IMR-90 (cell line): ENCODE measurements around the gene AGAP1. TPM values are rescaled to one million over a fixed set of nuclear protein-coding genes. Genes with fewer than 3 reads are reported as not detected.

ENCODE experiments used
- ATAC-seq: fragments of 200-7000 bp; cut with Tn5 transposase; 2 replicates; pipeline ENCODE4 v1.9.1; 2020; ENCODE audit warnings: low read depth, mild to moderate bottlenecking, moderate library complexity
- BruUV-seq: library from RNA; stranded (reverse); fragments of 400-500 nt; replicated peaks from 2 replicates; lab custom pipeline; 2021; lab: Mats Ljungman, UMichigan
- CTCF ChIA-PET: fragments of 300-600 bp; formaldehyde crosslinking; extraction: SDS; loops from one replicate; lab custom pipeline; 2021; ENCODE audit warnings: antibody characterized with exemption; lab: Yijun Ruan, JAX
- POLR2A ChIA-PET: fragments of 300-600 bp; sonication (Branson Sonifier 250); formaldehyde crosslinking; loops from one replicate; lab custom pipeline; 2022; ENCODE audit warnings: antibody characterized with exemption; ENCODE audit not compliant: unreplicated experiment; lab: Charles Lee
- DNase-seq: peaks from one replicate; pipeline ENCODE4 v3.0.0; 2013
- H2AFZ ChIP-seq: replicated peaks from 2 replicates; pipeline ENCODE3; 2013; ENCODE audit warnings: low read length, mild to moderate bottlenecking; ENCODE audit not compliant: poor library complexity
- H2AK5ac ChIP-seq: 2 replicates; pipeline ENCODE4 v1.6.1; 2013; ENCODE audit warnings: low read depth, low read length, inconsistent platforms
- H2AK9ac ChIP-seq: replicated peaks from 2 replicates; pipeline ENCODE3; 2013; ENCODE audit warnings: mild to moderate bottlenecking, low read depth, low read length, moderate library complexity; ENCODE audit not compliant: poor library complexity
- H2BK120ac ChIP-seq: 2 replicates; pipeline ENCODE4 v1.6.1; 2013; ENCODE audit warnings: low read depth, low read length, inconsistent platforms
- H2BK15ac ChIP-seq: 3 replicates; pipeline ENCODE4 v1.6.1; 2013; ENCODE audit warnings: low read depth, low read length, inconsistent platforms
- H2BK20ac ChIP-seq: 2 replicates; pipeline ENCODE4 v1.6.1; 2013; ENCODE audit warnings: low read depth, mild to moderate bottlenecking, inconsistent platforms, low read length, moderate library complexity
- H2BK5ac ChIP-seq: 2 replicates; pipeline ENCODE4 v1.6.1; 2013; ENCODE audit warnings: mild to moderate bottlenecking, low read depth, low read length, inconsistent platforms; ENCODE audit not compliant: poor library complexity, severe bottlenecking
- H3K14ac ChIP-seq: replicated peaks from 2 replicates; pipeline ENCODE4 v1.6.1; 2013; ENCODE audit warnings: low read depth, low read length, inconsistent platforms
- H3K18ac ChIP-seq: 2 replicates; pipeline ENCODE4 v1.6.1; 2013; ENCODE audit warnings: low read depth, low read length, control low read depth
- H3K23ac ChIP-seq: 2 replicates; pipeline ENCODE4 v1.6.1; 2013; ENCODE audit warnings: low read depth, low read length, inconsistent platforms
- H3K27ac ChIP-seq: 2 replicates; pipeline ENCODE4 v1.5.1; 2013; ENCODE audit warnings: mild to moderate bottlenecking, control low read depth, low read length; ENCODE audit not compliant: insufficient read depth
- H3K27me3 ChIP-seq: 2 replicates; pipeline ENCODE4 v1.6.1; 2013; ENCODE audit warnings: low read length; ENCODE audit not compliant: control insufficient read depth, insufficient read depth
- H3K36me3 ChIP-seq: 2 replicates; pipeline ENCODE4 v1.6.1; 2013; ENCODE audit warnings: low read length, mixed read lengths; ENCODE audit not compliant: control insufficient read depth, insufficient read depth
- H3K4ac ChIP-seq: 2 replicates; pipeline ENCODE4 v1.6.1; 2013; ENCODE audit warnings: low read depth, low read length, inconsistent platforms
- H3K4me1 ChIP-seq: 2 replicates; pipeline ENCODE4 v1.6.1; 2013; ENCODE audit warnings: low read length, mixed read lengths; ENCODE audit not compliant: control insufficient read depth, insufficient read depth
- H3K4me2 ChIP-seq: 2 replicates; pipeline ENCODE4 v1.6.1; 2013; ENCODE audit warnings: low read depth, mild to moderate bottlenecking, control low read depth, low read length, moderate library complexity
- H3K4me3 ChIP-seq: 2 replicates; pipeline ENCODE4 v1.5.1; 2013; ENCODE audit warnings: low read depth, mild to moderate bottlenecking, control low read depth, low read length, moderate library complexity; ENCODE audit not compliant: insufficient read depth
- H3K56ac ChIP-seq: 2 replicates; pipeline ENCODE4 v1.6.1; 2013; ENCODE audit warnings: low read length, inconsistent platforms; ENCODE audit not compliant: insufficient read depth; ENCODE audit errors: extremely low read depth
- H3K79me1 ChIP-seq, 2 experiments: 2 replicates each; pipeline ENCODE4 v1.6.1; 2013; ENCODE audit warnings: low read length in 2 of 2, inconsistent platforms in 1 of 2, low read depth in 1 of 2
- H3K9ac ChIP-seq: 2 replicates; pipeline ENCODE4 v1.6.1; 2013; ENCODE audit warnings: low read depth, low read length, control low read depth
- H3K9me1 ChIP-seq: 2 replicates; pipeline ENCODE4 v1.6.1; 2013; ENCODE audit warnings: low read length, inconsistent platforms; ENCODE audit not compliant: insufficient read depth
- H3K9me3 ChIP-seq: 2 replicates; pipeline ENCODE4 v1.6.1; 2013; ENCODE audit warnings: low read length; ENCODE audit not compliant: control insufficient read depth, insufficient read depth
- H4K20me1 ChIP-seq: 2 replicates; pipeline ENCODE4 v1.6.1; 2013; ENCODE audit warnings: low read length, inconsistent platforms; ENCODE audit not compliant: insufficient read depth
- H4K5ac ChIP-seq: 2 replicates; pipeline ENCODE4 v1.6.1; 2013; ENCODE audit warnings: mild to moderate bottlenecking, low read depth, low read length, control low read depth
- H4K8ac ChIP-seq, 2 experiments: 2 replicates each; pipeline ENCODE4 v1.6.1; 2013; ENCODE audit warnings: low read depth in 2 of 2, low read length in 2 of 2, control low read depth in 1 of 2, inconsistent platforms in 1 of 2
- H4K91ac ChIP-seq: 2 replicates; pipeline ENCODE4 v1.6.1; 2013; ENCODE audit warnings: low read depth, low read length, inconsistent platforms; ENCODE audit not compliant: insufficient read depth
- BHLHE40 ChIP-seq: fragments of 150-350 bp; IDR thresholded peaks from 2 replicates; pipeline ENCODE4 v1.6.1; 2016; ENCODE audit warnings: mild to moderate bottlenecking, low read depth, low read length
- CEBPB ChIP-seq: IDR thresholded peaks from 2 replicates; pipeline ENCODE4 v1.6.1; 2012; ENCODE audit warnings: low read depth, low read length, improper control_type of control experiment
- CHD1 ChIP-seq: IDR thresholded peaks from 2 replicates; pipeline ENCODE4 v1.6.1; 2012; ENCODE audit warnings: low read depth, low read length, improper control_type of control experiment
- FOS ChIP-seq: fragments of 150-350 bp; IDR thresholded peaks from 2 replicates; pipeline ENCODE4 v1.6.1; 2016; ENCODE audit warnings: low read depth, low read length
- MAFK ChIP-seq: IDR thresholded peaks from 2 replicates; pipeline ENCODE4 v1.6.1; 2012; ENCODE audit warnings: low read depth, low read length, improper control_type of control experiment
- MAZ ChIP-seq: IDR thresholded peaks from 2 replicates; pipeline ENCODE4 v1.6.1; 2012; ENCODE audit warnings: low read depth, mild to moderate bottlenecking, low read length, improper control_type of control experiment, moderate library complexity, borderline replicate concordance
- MXI1 ChIP-seq: IDR thresholded peaks from 2 replicates; pipeline ENCODE4 v1.6.1; 2012; ENCODE audit warnings: low read depth, mild to moderate bottlenecking, low read length, moderate library complexity, borderline replicate concordance
- NFE2L2 ChIP-seq: fragments of 150-350 bp; IDR thresholded peaks from 2 replicates; pipeline ENCODE4 v1.6.1; 2016; ENCODE audit warnings: low read depth, mild to moderate bottlenecking, low read length
- POLR2A ChIP-seq: IDR thresholded peaks from 2 replicates; pipeline ENCODE4 v1.6.1; 2012; ENCODE audit warnings: mild to moderate bottlenecking, low read depth, low read length
- RAD21 ChIP-seq: IDR thresholded peaks from 2 replicates; pipeline ENCODE4 v1.6.1; 2012; ENCODE audit warnings: low read length, improper control_type of control experiment
- RCOR1 ChIP-seq: IDR thresholded peaks from 2 replicates; pipeline ENCODE4 v1.6.1; 2012; ENCODE audit warnings: mild to moderate bottlenecking, low read length, improper control_type of control experiment; ENCODE audit not compliant: insufficient replicate concordance
- RFX5 ChIP-seq: IDR thresholded peaks from 2 replicates; pipeline ENCODE4 v1.8.0; 2012; ENCODE audit warnings: low read depth, mild to moderate bottlenecking, low read length, moderate library complexity
- SMC3 ChIP-seq: fragments of 150-350 bp; IDR thresholded peaks from 2 replicates; pipeline ENCODE4 v1.6.1; 2016; ENCODE audit warnings: low read depth, mild to moderate bottlenecking, antibody characterized with exemption, low read length, moderate library complexity
- WGBS, 2 experiments: methylation state at CpG; one replicate each; pipeline versions ENCODE4 v1.1.5 to v1.1.7; 2013; ENCODE audit warnings: missing lambda C conversion rate in 2 of 2; ENCODE audit not compliant: insufficient read length in 1 of 2; ENCODE audit errors: extremely low coverage in 2 of 2; 5-methylcytosine and 5-hydroxymethylcytosine counted together
- dilution Hi-C: fragments of 300-500 bp; cut with HindIII; formaldehyde crosslinking; loops from one replicate; pipeline ENCODE4 v1.14.3; 2018; ENCODE audit warnings: low sequenced_read_pairs; ENCODE audit not compliant: unreplicated experiment
- in situ Hi-C: fragments of 300-500 bp; cut with MboI; formaldehyde crosslinking; loops from 3 replicates; pipeline ENCODE4 v1.14.3; 2019; ENCODE audit warnings: low sequenced_read_pairs, inconsistent platforms, mixed read lengths
- intact Hi-C: fragments of 100-400 bp; cut with micrococcal nuclease; formaldehyde crosslinking; loops from 2 replicates; pipeline ENCODE4 v1.10.0; 2022
- polyA plus RNA-seq, 3 experiments: library from polyadenylated mRNA; depleted of rRNA; stranded (reverse); fragments of >200 nt; gene quantifications; 2 replicates each; pipeline ENCODE4 v1.2.3, GENCODE V29; 2012; ENCODE audit warnings: low replicate concordance in 1 of 3
- total RNA-seq: library from RNA; depleted of rRNA; stranded (reverse); fragments of >200 nt; gene quantifications from 2 replicates; pipeline ENCODE4 v1.2.3, GENCODE V29; 2012
- TF ChIP-seq, protein P1 (sequence below): fragments of 150-350 bp; IDR thresholded peaks from 2 replicates; pipeline ENCODE4 v1.6.1; 2016; ENCODE audit warnings: low read depth, mild to moderate bottlenecking, low read length, moderate library complexity, borderline replicate concordance
- TF ChIP-seq, protein P2 (sequence below): conservative IDR thresholded peaks from 2 replicates; pipeline ENCODE4 v1.5.1; 2012; ENCODE audit warnings: mild to moderate bottlenecking, low read depth, low read length, improper control_type of control experiment
- TF ChIP-seq, protein P3 (sequence below): fragments of 150-350 bp; IDR thresholded peaks from 2 replicates; pipeline ENCODE4 v1.6.1; 2017; ENCODE audit warnings: mild to moderate bottlenecking, antibody characterized with exemption, low read length, low read depth

Gene AGAP1
- total and polyA plus RNA-seq, 2 of the 4 experiments (the other 2 are of a cell fraction), result 15.1 to 16.4 TPM

DNA sequence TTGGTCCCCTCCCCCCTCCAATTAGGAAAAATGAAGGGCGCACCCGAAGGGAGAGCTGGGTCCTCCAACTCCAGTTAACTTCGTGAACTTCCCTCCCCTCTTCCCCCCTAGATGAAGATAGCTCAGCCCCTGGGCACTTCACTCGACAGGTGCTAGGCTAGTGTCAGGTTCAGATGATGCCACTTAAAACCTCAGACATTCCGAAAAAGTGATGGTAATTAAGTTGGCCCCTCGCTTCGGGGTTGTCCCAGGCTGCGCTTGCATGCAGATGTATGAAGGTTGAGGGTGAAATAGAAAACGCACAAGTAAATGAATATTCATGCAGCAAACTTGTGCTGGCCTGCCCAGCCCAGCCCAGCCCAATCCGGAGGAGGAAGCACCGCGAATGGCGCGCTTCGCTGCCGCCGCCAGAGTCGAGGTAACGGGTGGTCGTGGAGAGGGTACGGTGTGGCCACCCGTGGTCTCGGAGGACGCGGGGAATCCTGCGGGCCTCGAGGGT, 677.4 kb downstream of the AGAP1 start:
- H3K18ac ChIP-seq, result no peak overlapping the region
- no peak overlapping the region for H2BK20ac ChIP-seq
- TF ChIP-seq NFE2L2 (no peak), CEBPB (no peak), RAD21 (no peak), RFX5 (no peak), MAFK (no peak), CHD1 (no peak), FOS (no peak), SMC3 (no peak), BHLHE40 (no peak), MXI1 (no peak), POLR2A (no peak), RCOR1 (no peak), MAZ (no peak)
- TF ChIP-seq, protein P1, sequence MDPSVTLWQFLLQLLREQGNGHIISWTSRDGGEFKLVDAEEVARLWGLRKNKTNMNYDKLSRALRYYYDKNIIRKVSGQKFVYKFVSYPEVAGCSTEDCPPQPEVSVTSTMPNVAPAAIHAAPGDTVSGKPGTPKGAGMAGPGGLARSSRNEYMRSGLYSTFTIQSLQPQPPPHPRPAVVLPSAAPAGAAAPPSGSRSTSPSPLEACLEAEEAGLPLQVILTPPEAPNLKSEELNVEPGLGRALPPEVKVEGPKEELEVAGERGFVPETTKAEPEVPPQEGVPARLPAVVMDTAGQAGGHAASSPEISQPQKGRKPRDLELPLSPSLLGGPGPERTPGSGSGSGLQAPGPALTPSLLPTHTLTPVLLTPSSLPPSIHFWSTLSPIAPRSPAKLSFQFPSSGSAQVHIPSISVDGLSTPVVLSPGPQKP, result no peak
- TF ChIP-seq, protein P2, sequence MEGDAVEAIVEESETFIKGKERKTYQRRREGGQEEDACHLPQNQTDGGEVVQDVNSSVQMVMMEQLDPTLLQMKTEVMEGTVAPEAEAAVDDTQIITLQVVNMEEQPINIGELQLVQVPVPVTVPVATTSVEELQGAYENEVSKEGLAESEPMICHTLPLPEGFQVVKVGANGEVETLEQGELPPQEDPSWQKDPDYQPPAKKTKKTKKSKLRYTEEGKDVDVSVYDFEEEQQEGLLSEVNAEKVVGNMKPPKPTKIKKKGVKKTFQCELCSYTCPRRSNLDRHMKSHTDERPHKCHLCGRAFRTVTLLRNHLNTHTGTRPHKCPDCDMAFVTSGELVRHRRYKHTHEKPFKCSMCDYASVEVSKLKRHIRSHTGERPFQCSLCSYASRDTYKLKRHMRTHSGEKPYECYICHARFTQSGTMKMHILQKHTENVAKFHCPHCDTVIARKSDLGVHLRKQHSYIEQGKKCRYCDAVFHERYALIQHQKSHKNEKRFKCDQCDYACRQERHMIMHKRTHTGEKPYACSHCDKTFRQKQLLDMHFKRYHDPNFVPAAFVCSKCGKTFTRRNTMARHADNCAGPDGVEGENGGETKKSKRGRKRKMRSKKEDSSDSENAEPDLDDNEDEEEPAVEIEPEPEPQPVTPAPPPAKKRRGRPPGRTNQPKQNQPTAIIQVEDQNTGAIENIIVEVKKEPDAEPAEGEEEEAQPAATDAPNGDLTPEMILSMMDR, result no peak
- TF ChIP-seq, protein P3, sequence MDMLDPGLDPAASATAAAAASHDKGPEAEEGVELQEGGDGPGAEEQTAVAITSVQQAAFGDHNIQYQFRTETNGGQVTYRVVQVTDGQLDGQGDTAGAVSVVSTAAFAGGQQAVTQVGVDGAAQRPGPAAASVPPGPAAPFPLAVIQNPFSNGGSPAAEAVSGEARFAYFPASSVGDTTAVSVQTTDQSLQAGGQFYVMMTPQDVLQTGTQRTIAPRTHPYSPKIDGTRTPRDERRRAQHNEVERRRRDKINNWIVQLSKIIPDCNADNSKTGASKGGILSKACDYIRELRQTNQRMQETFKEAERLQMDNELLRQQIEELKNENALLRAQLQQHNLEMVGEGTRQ, result no peak
- 10% methylated on average over 8 of the region's 27 CpGs; no CpG with 5 or more reads in 1 of the 2 experiments for WGBS, 2 experiments
- peaks cover 15% of the 10 kb centered on the region; the same call in 1 of the 2 replicates for H3K9me3 ChIP-seq
- no peak overlapping the region for H3K4ac ChIP-seq
- H3K14ac ChIP-seq, result no peak overlapping the region
- in situ Hi-C loops, result loop anchor here (25.0 kb wide), 1 partner anchor 559 kb away; no protein-coding TSS in a partner anchor
- no peak for ATAC-seq
- H3K4me2 ChIP-seq, result no peak overlapping the region
- no peak overlapping the region for H4K8ac ChIP-seq
- H2BK15ac ChIP-seq, result no peak overlapping the region
- H2AK9ac ChIP-seq, result no peak overlapping the region
- no peak overlapping the region for H3K56ac ChIP-seq
- no peak overlapping the region for H4K91ac ChIP-seq
- dilution Hi-C loops, result no loop called here
- intact Hi-C loops, result loop anchor here (10.0 kb wide), 1 partner anchor 226 kb away; no protein-coding TSS in a partner anchor
- no peaks in the 10 kb centered on the region for H3K36me3 ChIP-seq
- H3K4me1 ChIP-seq, result no peaks in the 10 kb centered on the region; the same call in 1 of the 2 replicates
- H2AFZ ChIP-seq, result no peak overlapping the region
- no peaks in the 10 kb centered on the region; the same call in 1 of the 2 replicates for H3K9me1 ChIP-seq
- no peak overlapping the region for H2BK5ac ChIP-seq
- H3K79me1 ChIP-seq, result no peaks in the 10 kb centered on the region
- H3K27ac ChIP-seq, result no peak overlapping the region
- no peak overlapping the region for H2AK5ac ChIP-seq
- ChIA-PET CTCF (interaction anchor here (0.7 kb wide), 1 partner anchor 392 kb away, joined by 4 read pairs; no protein-coding TSS in a partner anchor), POLR2A (no interaction called here)
- no peak for DNase-seq
- H3K27me3 ChIP-seq, result peaks cover 89% of the 10 kb centered on the region
- no peak overlapping the region for H3K9ac ChIP-seq
- no peaks in the 10 kb centered on the region; the same call in 1 of the 2 replicates for H4K20me1 ChIP-seq
- H3K4me3 ChIP-seq, result no peak overlapping the region
- H4K5ac ChIP-seq, result no peak overlapping the region
- no peak overlapping the region for H2BK120ac ChIP-seq
- BruUV-seq, result no TSS peak
- no peak overlapping the region for H3K23ac ChIP-seq
